ENCODE results near the gene CDK15. TPM values are rescaled to one million over a fixed set of nuclear protein-coding genes. Genes with fewer than 3 reads are reported as not detected.

Gene CDK15
- total and polyA plus RNA-seq, 2 experiments from 2014 or later: 0.27 TPM; not detected in 1

GRCh38 chr2:201906777-201907562 is 100.6 kb downstream of the CDK15 start:
- H3K27ac ChIP-seq (ENCODE audit: low read depth): no peak overlapping the region
- no peak overlapping the region for H3K4me3 ChIP-seq
- peaks cover 8% of the 10 kb centered on the region for H3K27me3 Mint-ChIP-seq (ENCODE audit: insufficient read depth, low read depth, poor library complexity)
- no peak for DNase-seq (ENCODE audit: low spot score)
- no peaks in the 10 kb centered on the region for H3K79me2 ChIP-seq (replicated peaks; ENCODE audit: insufficient read depth)
- no peaks in the 10 kb centered on the region for H3K36me3 ChIP-seq (ENCODE audit: insufficient read depth)
- no peaks in the 10 kb centered on the region; the same call in 2 of the 3 replicates for H3K9me3 Mint-ChIP-seq
- peak overlapping the region; percentile 30 for H3K27ac Mint-ChIP-seq
- no peaks in the 10 kb centered on the region for H3K36me3 Mint-ChIP-seq (ENCODE audit: low read depth)
- peaks cover 62% of the 10 kb centered on the region for H3K4me1 Mint-ChIP-seq
- peaks cover 61% of the 10 kb centered on the region for H3K4me1 ChIP-seq (ENCODE audit: insufficient read depth)
- TF ChIP-seq NANOG (IDR thresholded peaks at IDR 0.05; ENCODE audit: borderline replicate concordance): no peak
- TF ChIP-seq POLR2AphosphoS5 (IDR thresholded peaks at IDR 0.05; ENCODE audit: low read depth): no peak
- TF ChIP-seq STAT1 (IDR thresholded peaks at IDR 0.05; ENCODE audit: unreplicated experiment): no peak
- TF ChIP-seq ZNF462 (CRISPR knock-in tag; IDR thresholded peaks at IDR 0.05): no peak
- no peak for TF ChIP-seq REST (IDR thresholded peaks at IDR 0.05; ENCODE audit: unreplicated experiment)
- TF ChIP-seq CREB1 (CRISPR knock-in tag; IDR thresholded peaks at IDR 0.05; ENCODE audit: low read depth): no peak
- TF ChIP-seq ZNF114 (CRISPR knock-in tag; IDR thresholded peaks at IDR 0.05): no peak
- no peak for TF ChIP-seq EZH2phosphoT487 (IDR thresholded peaks at IDR 0.05; ENCODE audit: unreplicated experiment)
- TF ChIP-seq ZNF331 (CRISPR knock-in tag; IDR thresholded peaks at IDR 0.05; ENCODE audit: low read depth): no peak
- H3K4me3 Mint-ChIP-seq: no peak overlapping the region; the same call in 2 of the 3 replicates
- H3F3A ChIP-seq (replicated peaks; ENCODE audit: low read depth): peaks cover 5% of the 10 kb centered on the region
- H4K20me1 ChIP-seq (replicated peaks; ENCODE audit: insufficient read depth): no peaks in the 10 kb centered on the region
- no peak overlapping the region for H2AFZ ChIP-seq
- H3K27me3 ChIP-seq (ENCODE audit: insufficient read depth): no peaks in the 10 kb centered on the region
- peak overlapping the region; percentile 56; the same call in 1 of the 2 replicates for H3K4me2 ChIP-seq
- no peak for ATAC-seq
- H3K9me2 ChIP-seq (ENCODE audit: insufficient read depth): peaks cover 6% of the 10 kb centered on the region; the same call in 1 of the 2 replicates
